Suprapubic skin (tissue), 4 donors: ENCODE measurements around the gene MINDY3. TPM values are rescaled to one million over a fixed set of nuclear protein-coding genes. Genes with fewer than 3 reads are reported as not detected.

Experiments used
- DNase-seq, 2 donors: peaks; one replicate each; pipeline ENCODE4 v3.0.0-alpha.2; 2019; ENCODE audit warnings: low spot score in 2 of 2
- H3K27ac ChIP-seq: fragments of 200-600 bp; sonication (generic); one replicate; pipeline ENCODE4 v1.5.1; 2019
- H3K27me3 ChIP-seq: fragments of 200-600 bp; sonication (generic); one replicate; pipeline ENCODE4 v1.5.1; 2019
- H3K36me3 ChIP-seq: fragments of 200-600 bp; sonication (generic); one replicate; pipeline ENCODE4 v1.5.1; 2019
- H3K4me1 ChIP-seq: fragments of 200-600 bp; sonication (generic); one replicate; pipeline ENCODE4 v1.5.1; 2019
- H3K4me3 ChIP-seq: fragments of 200-600 bp; sonication (generic); one replicate; pipeline ENCODE4 v1.5.1; 2019; ENCODE audit warnings: mild to moderate bottlenecking
- H3K9me3 ChIP-seq: fragments of 200-600 bp; sonication (generic); one replicate; pipeline ENCODE4 v1.5.1; 2019
- CTCF ChIP-seq, 2 donors: fragments of 200-600 bp in 1 of 2; fragments of 450-650 bp in 1 of 2; sonication (generic) in 1 of 2; IDR thresholded peaks; one replicate each; pipeline ENCODE4 v1.5.1; 2016 to 2019; ENCODE audit warnings: antibody characterized with exemption in 2 of 2, mild to moderate bottlenecking in 1 of 2, moderate library complexity in 1 of 2
- EP300 ChIP-seq: sonication (generic); formaldehyde crosslinking; IDR thresholded peaks from one replicate; pipeline ENCODE4 v1.6.1; 2017; ENCODE audit warnings: antibody characterized with exemption
- POLR2A ChIP-seq, 2 donors: fragments of 450-650 bp; IDR thresholded peaks; one replicate each; pipeline ENCODE4 v1.6.1; 2017; ENCODE audit warnings: antibody characterized with exemption in 2 of 2, mild to moderate bottlenecking in 2 of 2, moderate library complexity in 2 of 2
- POLR2AphosphoS5 ChIP-seq, 3 donors: sonication (generic); formaldehyde crosslinking; IDR thresholded peaks; one replicate each; pipeline ENCODE4 v1.6.1; 2017; ENCODE audit warnings: antibody characterized with exemption in 3 of 3
- WGBS: methylation state at CpG from one replicate; pipeline ENCODE4 v1.1.5; 2018; 5-methylcytosine and 5-hydroxymethylcytosine counted together
- total RNA-seq, 4 donors: library from RNA; depleted of rRNA; stranded (reverse); fragments of >200 nt; gene quantifications; one replicate each; pipeline ENCODE4 v1.1.0, GENCODE V29; 2016

The MINDY3 gene
- 10 to 100 TPM; 18.9 to 37.8 (median 24.9) TPM for total RNA-seq

DNA sequence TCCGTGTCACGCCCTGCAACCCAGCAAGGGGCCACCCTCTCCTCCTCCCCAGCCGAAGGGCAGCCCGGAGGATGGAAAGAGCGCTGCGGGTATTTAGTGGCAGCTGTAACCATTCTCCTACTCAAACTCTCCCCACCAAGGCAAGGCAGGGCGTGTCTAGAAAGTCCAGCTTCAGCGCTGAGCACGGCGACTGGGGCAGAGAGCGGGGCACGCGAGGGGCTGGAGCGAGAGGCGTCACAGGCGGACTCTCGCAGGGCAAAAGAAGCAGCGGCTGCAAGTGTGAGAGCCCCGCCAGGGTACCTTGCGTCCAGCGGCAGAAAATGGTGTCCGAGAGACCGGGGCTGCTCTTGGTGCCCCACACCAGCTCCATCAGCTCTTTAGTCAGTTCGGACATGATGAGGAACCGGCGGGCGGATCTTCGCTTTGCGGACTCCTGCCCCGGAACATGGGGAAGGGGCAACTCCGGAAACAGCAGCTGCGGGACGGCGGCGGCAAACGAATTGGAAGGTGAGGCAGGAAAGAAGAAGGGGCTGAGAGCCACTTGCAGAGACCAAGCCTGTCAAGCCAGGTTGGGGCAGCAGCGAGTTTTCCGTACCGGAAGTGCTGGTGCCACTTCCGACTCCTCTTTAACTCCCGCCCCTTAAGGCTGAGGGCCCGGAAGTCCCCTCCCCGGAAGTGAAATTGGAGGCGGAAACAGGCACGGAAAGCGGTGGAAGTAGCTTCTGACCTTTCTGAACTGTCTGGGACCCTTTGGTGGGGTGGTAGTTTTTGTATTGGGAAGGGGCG lies at the start of gene MINDY3:
Gene MINDY3, minus strand, starts transcription at position 602 of the 786 bp plus-strand sequence. Its CDS starts 208 bp downstream, at position 394.
- Histone ChIP-seq H3K9me3 (no peaks in the 10 kb centered on the region), H3K4me3 (peak within 1 kb of the TSS; percentile 97), H3K36me3 (no peaks in the 10 kb centered on the region), H3K4me1 (peaks cover 44% of the 10 kb centered on the region), H3K27me3 (peaks cover 32% of the 10 kb centered on the region), H3K27ac (peak within 1 kb of the TSS; percentile 77)
- peak; percentile 84 to 85 for DNase-seq
- TF ChIP-seq CTCF (IDR thresholded peaks at IDR 0.05) (no peak), EP300 (no peak), POLR2AphosphoS5 (IDR thresholded peaks at IDR 0.05) (no peak), POLR2A (IDR thresholded peaks at IDR 0.05) (no peak)
- WGBS = under 1% methylated on average over 47 of the region's 47 CpGs

GRCh38 chr10:15901889-15902288 lies 41.6 kb upstream of the MINDY3 start:
- TF ChIP-seq CTCF (IDR thresholded peaks at IDR 0.05) (no peak), EP300 (no peak), POLR2AphosphoS5 (IDR thresholded peaks at IDR 0.05) (no peak), POLR2A (IDR thresholded peaks at IDR 0.05) (no peak)
- no peak for DNase-seq
- Histone ChIP-seq H3K36me3 (no peaks in the 10 kb centered on the region), H3K4me3 (no peak overlapping the region), H3K4me1 (no peaks in the 10 kb centered on the region), H3K27me3 (peaks cover 8% of the 10 kb centered on the region), H3K27ac (no peak overlapping the region), H3K9me3 (no peaks in the 10 kb centered on the region)
- 55% methylated on average over 3 of the region's 3 CpGs for WGBS

- Histone ChIP-seq H3K27ac (no peak overlapping the region), H3K27me3 (peaks cover 8% of the 10 kb centered on the region), H3K4me1 (no peaks in the 10 kb centered on the region), H3K36me3 (no peaks in the 10 kb centered on the region), H3K4me3 (no peak overlapping the region), H3K9me3 (no peaks in the 10 kb centered on the region)
- DNase-seq = no peak
- no peak for TF ChIP-seq POLR2A (IDR thresholded peaks at IDR 0.05)
- TF ChIP-seq EP300 = no peak
- TF ChIP-seq CTCF (IDR thresholded peaks at IDR 0.05) = no peak
- no peak for TF ChIP-seq POLR2AphosphoS5 (IDR thresholded peaks at IDR 0.05)
- WGBS = 62% methylated on average over 4 of the region's 4 CpGs
Observed at GRCh38 chr10:15898046-15898445, 37.7 kb upstream of the MINDY3 start.

- TF ChIP-seq EP300 (no peak), CTCF (IDR thresholded peaks at IDR 0.05) (no peak), POLR2AphosphoS5 (IDR thresholded peaks at IDR 0.05) (no peak), POLR2A (IDR thresholded peaks at IDR 0.05) (no peak)
- H3K27ac ChIP-seq = no peak overlapping the region
- H3K36me3 ChIP-seq = no peaks in the 10 kb centered on the region
- H3K27me3 ChIP-seq = peaks cover 8% of the 10 kb centered on the region
- H3K4me3 ChIP-seq = no peak overlapping the region
- H3K4me1 ChIP-seq = no peaks in the 10 kb centered on the region
- H3K9me3 ChIP-seq = no peaks in the 10 kb centered on the region
- no peak for DNase-seq
- WGBS = 48% methylated on average over 3 of the region's 3 CpGs
Observed at GRCh38 chr10:15897287-15897686, 37.0 kb upstream of the MINDY3 start.

GRCh38 chr10:15896654-15897053 lies 36.3 kb upstream of the MINDY3 start:
- TF ChIP-seq CTCF (IDR thresholded peaks at IDR 0.05) (no peak), POLR2AphosphoS5 (IDR thresholded peaks at IDR 0.05) (no peak), POLR2A (IDR thresholded peaks at IDR 0.05) (no peak), EP300 (no peak)
- Histone ChIP-seq H3K36me3 (no peaks in the 10 kb centered on the region), H3K4me3 (no peak overlapping the region), H3K9me3 (no peaks in the 10 kb centered on the region), H3K4me1 (no peaks in the 10 kb centered on the region), H3K27me3 (peaks cover 8% of the 10 kb centered on the region), H3K27ac (no peak overlapping the region)
- WGBS = 92% methylated on average over 4 of the region's 4 CpGs
- DNase-seq = no peak
